Right kidney (tissue), 1 donor: ENCODE results near the gene TIMP2.

Experiments used
- DNase-seq: peaks from one replicate; pipeline ENCODE4 v3.0.0-alpha.2; 2016

Gene TIMP2

DNA sequence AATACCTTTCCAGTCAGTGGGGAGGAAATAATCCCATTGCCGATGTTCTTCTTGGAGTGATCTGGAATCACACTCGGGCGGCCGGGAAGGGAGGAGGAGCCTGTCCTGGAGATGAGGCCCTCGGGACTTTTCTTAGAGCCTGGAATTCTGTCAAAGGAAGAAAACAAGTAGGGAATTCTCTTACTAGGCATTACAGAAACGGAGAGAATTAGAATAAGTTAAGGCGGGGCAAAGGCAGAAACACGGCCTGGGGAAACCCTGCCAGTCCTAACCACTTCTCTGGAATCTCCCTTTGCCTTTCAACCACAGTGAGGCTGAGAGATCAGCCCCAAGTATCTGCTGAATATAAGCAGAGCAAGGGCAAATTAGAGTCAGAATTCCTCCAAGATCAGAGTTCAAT lies 112.3 kb downstream of the TIMP2 start:
- DNase-seq, result no peak

DNA sequence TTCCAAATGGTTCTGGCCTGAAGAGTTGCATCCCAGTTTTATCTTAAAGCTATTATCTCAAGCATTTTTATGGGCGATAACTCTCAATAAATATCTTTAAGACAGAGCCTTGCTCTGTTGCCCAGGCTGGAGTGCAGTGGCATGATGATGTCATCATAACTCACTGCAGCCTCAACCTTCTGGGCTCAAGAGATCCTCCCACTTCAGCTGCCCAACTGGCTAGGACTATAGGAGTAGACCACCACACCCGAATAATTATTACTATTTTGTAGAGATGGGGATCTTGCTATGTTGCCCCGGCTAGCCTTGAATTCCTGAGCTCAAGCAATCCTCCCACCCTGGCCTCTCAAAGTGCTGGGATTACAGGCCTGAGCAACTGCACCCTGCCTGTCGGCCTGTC lies 117.0 kb downstream of the TIMP2 start:
- DNase-seq, result no peak

DNA sequence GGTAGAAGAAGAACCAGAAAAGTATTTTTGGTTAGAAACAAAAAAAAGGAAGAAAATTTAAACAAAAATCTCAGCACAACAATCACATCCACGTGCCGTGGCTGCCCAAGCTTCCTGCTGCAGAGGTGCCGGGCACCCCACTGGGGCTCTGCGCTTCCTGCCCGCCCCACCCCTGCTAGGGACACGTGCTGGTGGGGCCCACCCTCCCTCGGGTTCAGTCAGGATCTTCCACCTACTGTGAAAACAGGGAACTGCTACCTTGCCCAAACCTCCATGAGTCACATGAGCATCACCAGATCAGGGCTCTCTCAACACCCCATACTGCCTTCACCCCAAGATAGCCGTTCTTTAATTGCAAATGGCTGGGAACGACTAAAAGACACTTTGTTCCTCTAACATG lies 118.7 kb downstream of the TIMP2 start:
- DNase-seq, result no peak

DNA sequence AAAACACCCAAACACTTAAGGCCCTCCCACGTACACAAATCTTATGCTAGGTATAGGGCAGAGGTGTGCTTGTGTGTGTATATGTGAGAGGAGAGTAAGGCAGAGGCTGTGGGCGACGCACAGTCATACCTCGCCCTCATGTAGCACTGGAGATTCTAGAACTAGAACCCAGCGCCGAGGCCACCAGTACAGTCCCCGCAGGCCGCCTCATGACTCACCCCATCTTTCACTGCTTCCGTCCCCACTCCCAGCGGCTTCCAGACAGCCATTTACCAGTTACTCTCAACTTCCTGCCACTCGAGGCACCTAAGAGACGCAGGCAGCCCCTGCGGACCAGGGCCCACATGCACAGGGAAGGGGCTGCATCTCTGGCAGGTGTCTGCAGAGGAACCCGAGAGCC lies 119.9 kb downstream of the TIMP2 start:
- DNase-seq, result no peak

DNA sequence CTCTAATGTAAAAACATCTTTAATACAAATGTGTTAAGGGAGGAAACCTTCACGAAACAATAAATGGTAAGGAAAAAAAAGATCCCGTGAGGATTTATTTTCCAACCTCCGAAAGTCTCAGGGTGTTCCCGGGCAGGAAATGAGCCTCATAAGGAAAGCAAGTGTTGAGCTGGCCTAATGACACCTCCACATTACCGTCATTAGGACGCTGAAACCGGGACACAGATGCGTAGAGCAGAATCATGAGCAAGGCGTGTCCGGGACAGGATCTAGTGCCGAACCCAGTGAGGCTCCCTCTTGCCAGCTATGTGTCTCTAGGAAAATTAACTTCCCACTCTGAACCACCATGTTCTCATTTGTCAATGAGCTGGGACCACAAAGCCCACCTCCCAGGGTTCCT lies 120.4 kb downstream of the TIMP2 start:
- DNase-seq, result no peak

DNA sequence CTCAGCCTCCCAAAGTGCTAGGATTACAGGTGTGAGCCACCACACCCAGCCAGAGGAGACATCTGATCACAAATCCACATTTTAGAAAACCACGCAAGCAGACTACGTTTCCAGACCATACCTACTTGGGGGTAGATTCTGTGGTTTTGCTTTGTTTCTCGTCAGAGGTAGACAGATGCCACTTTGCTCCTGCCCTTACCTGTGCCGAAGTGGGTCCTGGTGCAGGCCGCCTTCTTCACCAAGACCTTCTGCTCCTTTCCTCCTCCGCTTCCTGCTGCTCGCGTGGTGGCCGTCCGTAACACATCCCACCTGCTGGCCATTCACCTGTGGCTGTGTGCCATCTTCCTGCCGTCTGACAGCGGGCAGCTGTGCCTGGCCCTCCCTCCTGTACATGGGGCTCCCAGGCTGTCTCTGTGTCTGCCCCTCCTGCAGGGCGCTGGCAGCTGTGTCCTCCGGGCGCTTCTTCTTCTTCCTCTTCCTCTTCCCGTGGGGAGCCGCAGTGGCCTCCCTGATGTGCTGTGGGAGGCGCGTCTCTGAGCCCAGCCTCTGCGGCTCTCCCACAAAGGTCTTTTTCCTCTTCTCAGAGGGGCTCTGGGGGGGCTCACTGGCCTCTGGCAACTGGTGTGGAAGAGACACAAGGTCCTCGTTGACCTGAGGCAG lies 121.9 kb downstream of the TIMP2 start:
- DNase-seq, result no peak
